Endothelial cell of umbilical vein (primary cell): ENCODE measurements around the gene MIEN1. TPM values are rescaled to one million over a fixed set of nuclear protein-coding genes. Genes with fewer than 3 reads are reported as not detected.

ENCODE experiments used
- BruUV-seq: library from RNA; stranded (reverse); fragments of 400-500 nt; replicated peaks from 2 replicates; lab custom pipeline; 2021; lab: Mats Ljungman, UMichigan
- CTCF ChIA-PET: fragments of 300-600, 350-600 bp; sonication (Branson Sonifier 250); formaldehyde crosslinking; loops from one replicate; lab custom pipeline; 2021; ENCODE audit warnings: antibody characterized with exemption, inconsistent platforms; lab: Charles Lee
- POLR2A ChIA-PET: fragments of 300-600, 350-600 bp; sonication (Branson Sonifier 250); formaldehyde crosslinking; loops from one replicate; lab custom pipeline; 2021; ENCODE audit warnings: antibody characterized with exemption, inconsistent platforms; lab: Charles Lee
- DNase-seq: peaks from one replicate; pipeline ENCODE4 v3.0.0-alpha.2; 2011; ENCODE audit warnings: low read depth, low spot score
- FAIRE-seq: peaks from 2 replicates; lab custom pipeline; 2011; peaks lifted over from hg19 to GRCh38; lab: Jason Lieb, UNC
- H2AFZ ChIP-seq: 2 replicates; pipeline ENCODE4 v1.6.0; 2012; ENCODE audit warnings: low read depth, low read length, control low read depth, inconsistent platforms
- H3K27ac ChIP-seq: 2 replicates; pipeline ENCODE4 v1.5.1; 2011; ENCODE audit warnings: low read depth, mild to moderate bottlenecking, control low read depth, low read length, moderate library complexity; ENCODE audit not compliant: insufficient read depth
- H3K27me3 ChIP-seq, 2 experiments: 2 replicates each; pipeline versions ENCODE4 v1.6.0 to v1.6.1; 2011; ENCODE audit warnings: low read length in 2 of 2, mixed read lengths in 1 of 2; ENCODE audit not compliant: control insufficient read depth in 2 of 2, insufficient read depth in 2 of 2
- H3K36me3 ChIP-seq, 2 experiments: 2 replicates in 1 of 2; 3 replicates in 1 of 2; pipeline ENCODE4 v1.5.1; 2011; ENCODE audit warnings: low read length in 2 of 2, mild to moderate bottlenecking in 1 of 2, moderate library complexity in 1 of 2; ENCODE audit not compliant: control insufficient read depth in 2 of 2, insufficient read depth in 2 of 2; ENCODE audit errors: extremely low read depth in 1 of 2
- H3K4me1 ChIP-seq: 3 replicates; pipeline ENCODE4 v1.5.1; 2011; ENCODE audit warnings: mild to moderate bottlenecking, low read length; ENCODE audit not compliant: control insufficient read depth, insufficient read depth; ENCODE audit errors: extremely low read depth
- H3K4me2 ChIP-seq: 2 replicates; pipeline ENCODE4 v1.6.1; 2011; ENCODE audit warnings: low read length, control low read depth, mixed read lengths; ENCODE audit not compliant: insufficient read depth
- H3K4me3 ChIP-seq, 3 experiments: fragments of 200-600 bp in 1 of 3; sonication (generic), shearing (Covaris generic) in 1 of 3; replicated peaks in 1 of 3; 2 replicates each; pipeline ENCODE4 v1.5.1; 2011 to 2016; ENCODE audit warnings: control low read depth in 3 of 3, low read length in 3 of 3, mild to moderate bottlenecking in 2 of 3, inconsistent platforms in 1 of 3, low read depth in 1 of 3, moderate library complexity in 1 of 3; ENCODE audit not compliant: insufficient read depth in 1 of 3
- H3K79me2 ChIP-seq: 2 replicates; pipeline ENCODE4 v1.6.0; 2012; ENCODE audit warnings: low read length, inconsistent platforms; ENCODE audit not compliant: control insufficient read depth, insufficient read depth
- H3K9ac ChIP-seq: replicated peaks from 2 replicates; pipeline ENCODE3; 2011; ENCODE audit warnings: low read length, control low read depth; ENCODE audit not compliant: insufficient read depth; ENCODE audit errors: extremely low read depth
- H3K9me1 ChIP-seq: replicated peaks from 3 replicates; pipeline ENCODE4 v1.6.0; 2011; ENCODE audit warnings: mild to moderate bottlenecking, low read length; ENCODE audit not compliant: control insufficient read depth, insufficient read depth; ENCODE audit errors: extremely low read depth
- H3K9me3 ChIP-seq: replicated peaks from 2 replicates; pipeline ENCODE4 v1.5.1; 2012; ENCODE audit warnings: low read length, inconsistent platforms; ENCODE audit not compliant: control insufficient read depth, insufficient read depth
- H4K20me1 ChIP-seq: replicated peaks from 2 replicates; pipeline ENCODE3; 2011; ENCODE audit warnings: mild to moderate bottlenecking, low read length; ENCODE audit not compliant: control insufficient read depth, insufficient read depth; ENCODE audit errors: extremely low read depth
- EZH2 ChIP-seq: IDR thresholded peaks from 2 replicates; pipeline ENCODE4 v1.6.1; 2012; ENCODE audit warnings: borderline replicate concordance, low read depth, mild to moderate bottlenecking, moderate library complexity, low read length, inconsistent platforms; ENCODE audit not compliant: severe bottlenecking
- FOS ChIP-seq: IDR thresholded peaks from 2 replicates; pipeline ENCODE4 v1.6.1; 2011; ENCODE audit warnings: mild to moderate bottlenecking, low read length, moderate library complexity, borderline replicate concordance; ENCODE audit not compliant: insufficient read depth
- GATA2 ChIP-seq: IDR thresholded peaks from 2 replicates; pipeline ENCODE4 v1.7.0; 2011; ENCODE audit warnings: low read depth, mild to moderate bottlenecking, moderate library complexity, mixed read lengths, low read length; ENCODE audit not compliant: insufficient read length, insufficient read depth
- JUN ChIP-seq: IDR thresholded peaks from 2 replicates; pipeline ENCODE4 v1.6.1; 2011; ENCODE audit warnings: borderline replicate concordance, low read depth; ENCODE audit not compliant: insufficient read length, insufficient read depth
- MAX ChIP-seq: IDR thresholded peaks from 2 replicates; pipeline ENCODE4 v1.6.1; 2011; ENCODE audit not compliant: insufficient read depth, insufficient read length
- MYC ChIP-seq: IDR thresholded peaks from one replicate; pipeline ENCODE4 v1.6.1; 2011; ENCODE audit warnings: mild to moderate bottlenecking, low read depth, low read length
- POLR2A ChIP-seq: IDR thresholded peaks from 2 replicates; pipeline ENCODE4 v1.6.1; 2012; ENCODE audit warnings: low read depth, mild to moderate bottlenecking, control low read depth, low read length
- POLR2AphosphoS5 ChIP-seq: IDR thresholded peaks from 2 replicates; pipeline ENCODE4 v1.6.1; 2012; ENCODE audit warnings: low read depth, mild to moderate bottlenecking, control low read depth, low read length, moderate library complexity; ENCODE audit not compliant: insufficient read depth
- dilution Hi-C: fragments of 300-500 bp; cut with MboI; formaldehyde crosslinking; loops from one replicate; pipeline ENCODE4 v1.15.0; 2019; ENCODE audit warnings: low sequenced_read_pairs; ENCODE audit not compliant: extremely low pct_ligation_motif_present
- intact Hi-C: fragments of 100-400 bp; cut with micrococcal nuclease; formaldehyde crosslinking; loops from one replicate; pipeline ENCODE4 v1.10.0; 2022
- polyA plus RNA-seq, 4 experiments: library from polyadenylated mRNA; depleted of rRNA in 3 of 4; stranded (reverse) in 3 of 4; unstranded in 1 of 4; fragments of >200 nt; gene quantifications; 2 replicates each; pipeline versions ENCODE4 v1.2.1 to v1.2.3, GENCODE V29; 2011 to 2012; ENCODE audit warnings: missing spikeins in 1 of 4
- total RNA-seq: library from RNA; stranded (reverse); gene quantifications from 2 replicates; pipeline ENCODE4 v1.2.3, GENCODE V29; 2021
- TF ChIP-seq, protein P1 (sequence below), 2 donors: IDR thresholded peaks; 1 replicate in 1 of 2; 2 replicates in 1 of 2; pipeline ENCODE4 v1.5.1; 2011; ENCODE audit warnings: low read length in 2 of 2, mild to moderate bottlenecking in 2 of 2, moderate library complexity in 2 of 2, control low read depth in 1 of 2, inconsistent platforms in 1 of 2, low read depth in 1 of 2; ENCODE audit not compliant: insufficient read depth in 1 of 2; ENCODE audit errors: extremely low read depth in 1 of 2

MIEN1 gene
- total and polyA plus RNA-seq, 2 donors (not counting 3 experiments of a cell fraction or from before 2014, with no cell fraction given), result 42.4 to 74.5 TPM

DNA sequence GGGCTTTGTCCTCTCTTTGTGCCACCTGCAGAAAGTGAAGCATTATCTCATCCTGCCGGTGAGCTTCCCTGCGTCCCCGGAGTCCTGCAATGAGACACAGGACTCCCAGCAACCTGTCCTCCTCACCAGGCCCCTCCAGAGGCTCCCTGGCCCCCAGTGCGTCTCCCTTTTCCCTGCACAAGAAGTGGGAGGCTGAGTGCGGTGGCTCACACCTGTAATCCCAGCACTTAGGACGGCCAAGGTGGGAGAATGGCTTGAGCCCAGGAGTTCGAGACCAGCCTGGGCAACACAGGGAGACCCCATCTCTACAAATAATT is 15.8 kb upstream of the MIEN1 start:
- DNase-seq, result no peak
- Histone ChIP-seq H3K27me3 (peaks cover 0 to 10% of the 10 kb centered on the region in 2 experiments), H3K27ac (no peak overlapping the region), H3K4me2 (no peak overlapping the region), H4K20me1 (no peaks in the 10 kb centered on the region), H3K9ac (no peak overlapping the region), H3K9me1 (no peaks in the 10 kb centered on the region), H3K4me1 (peaks cover 7% of the 10 kb centered on the region), H3K36me3 (no peaks in the 10 kb centered on the region), H2AFZ (no peak overlapping the region), H3K9me3 (no peaks in the 10 kb centered on the region), H3K79me2 (no peaks in the 10 kb centered on the region), H3K4me3 (no peak overlapping the region)
- intact Hi-C loops, result no loop called here
- ChIA-PET CTCF (interaction anchor here (1.5 kb wide), 1 partner anchor 124 kb away, joined by 3 read pairs; no protein-coding TSS in a partner anchor), POLR2A (no interaction called here)
- TF ChIP-seq POLR2A (no peak), JUN (no peak), EZH2 (no peak), GATA2 (no peak), FOS (no peak), MAX (no peak), POLR2AphosphoS5 (no peak), MYC (no peak)
- TF ChIP-seq, protein P1, sequence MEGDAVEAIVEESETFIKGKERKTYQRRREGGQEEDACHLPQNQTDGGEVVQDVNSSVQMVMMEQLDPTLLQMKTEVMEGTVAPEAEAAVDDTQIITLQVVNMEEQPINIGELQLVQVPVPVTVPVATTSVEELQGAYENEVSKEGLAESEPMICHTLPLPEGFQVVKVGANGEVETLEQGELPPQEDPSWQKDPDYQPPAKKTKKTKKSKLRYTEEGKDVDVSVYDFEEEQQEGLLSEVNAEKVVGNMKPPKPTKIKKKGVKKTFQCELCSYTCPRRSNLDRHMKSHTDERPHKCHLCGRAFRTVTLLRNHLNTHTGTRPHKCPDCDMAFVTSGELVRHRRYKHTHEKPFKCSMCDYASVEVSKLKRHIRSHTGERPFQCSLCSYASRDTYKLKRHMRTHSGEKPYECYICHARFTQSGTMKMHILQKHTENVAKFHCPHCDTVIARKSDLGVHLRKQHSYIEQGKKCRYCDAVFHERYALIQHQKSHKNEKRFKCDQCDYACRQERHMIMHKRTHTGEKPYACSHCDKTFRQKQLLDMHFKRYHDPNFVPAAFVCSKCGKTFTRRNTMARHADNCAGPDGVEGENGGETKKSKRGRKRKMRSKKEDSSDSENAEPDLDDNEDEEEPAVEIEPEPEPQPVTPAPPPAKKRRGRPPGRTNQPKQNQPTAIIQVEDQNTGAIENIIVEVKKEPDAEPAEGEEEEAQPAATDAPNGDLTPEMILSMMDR (IDR thresholded peaks at IDR 0.05; ENCODE audit: extremely low read depth in 1 of 2, insufficient read depth in 1 of 2, low read depth in 1 of 2, low read length in 2 of 2), result no peak
- FAIRE-seq, result no peak
- no TSS peak for BruUV-seq
- dilution Hi-C loops, result loop anchor here (10.0 kb wide), 1 partner anchor 111 kb away; the partner anchor contains the start of gene STARD3
